NOMO-1 treated with dmso at 0.1 percent for 144 hours (cell line): ENCODE data around the gene MSANTD2.

Experiments
- DNase-seq: peaks from one replicate; lab custom pipeline; 2025; ENCODE audit not compliant: unreplicated experiment; lab: John Stamatoyannopoulos, UW

Gene MSANTD2

DNA sequence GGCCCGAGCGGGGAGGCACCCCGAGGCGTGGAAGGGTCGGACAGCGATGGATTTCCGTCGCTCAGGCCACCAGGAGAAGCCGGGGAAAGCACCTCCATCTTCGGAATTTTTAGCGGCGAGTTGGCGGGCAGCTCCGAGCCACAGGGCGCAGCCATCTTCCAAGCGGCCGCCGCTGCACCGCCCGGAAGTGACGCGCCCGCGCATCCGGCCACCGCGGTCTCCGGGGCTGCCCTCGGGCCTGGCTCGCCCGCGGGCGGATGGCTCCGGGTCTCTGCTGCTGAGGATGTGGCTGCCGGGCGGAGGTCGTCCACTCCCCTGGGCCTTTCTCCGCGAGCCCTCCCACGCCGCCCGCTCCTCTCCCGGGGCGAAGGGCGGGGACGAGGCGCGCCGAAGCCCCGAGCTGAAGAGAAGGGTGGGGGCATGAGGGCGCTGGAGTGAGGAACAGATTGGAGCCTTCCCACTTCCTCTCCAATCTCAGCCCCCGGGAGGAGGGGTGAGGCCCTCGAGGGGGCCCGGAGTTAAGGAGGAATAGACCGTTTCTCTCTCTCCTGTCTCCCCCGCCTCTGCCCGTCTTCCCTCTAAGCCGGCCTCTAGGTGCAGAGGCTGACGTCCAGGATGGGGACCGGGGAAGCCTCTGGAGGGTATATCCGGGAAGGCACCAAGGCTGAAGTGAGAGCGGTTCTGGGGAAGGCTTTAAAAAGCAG is at the start of gene MSANTD2:
MSANTD2 (minus strand) TSS at position 181 of the 704 bp plus-strand sequence; CDS start at position 155, 26 bp downstream.
- DNase-seq, result peak; percentile 57

DNA sequence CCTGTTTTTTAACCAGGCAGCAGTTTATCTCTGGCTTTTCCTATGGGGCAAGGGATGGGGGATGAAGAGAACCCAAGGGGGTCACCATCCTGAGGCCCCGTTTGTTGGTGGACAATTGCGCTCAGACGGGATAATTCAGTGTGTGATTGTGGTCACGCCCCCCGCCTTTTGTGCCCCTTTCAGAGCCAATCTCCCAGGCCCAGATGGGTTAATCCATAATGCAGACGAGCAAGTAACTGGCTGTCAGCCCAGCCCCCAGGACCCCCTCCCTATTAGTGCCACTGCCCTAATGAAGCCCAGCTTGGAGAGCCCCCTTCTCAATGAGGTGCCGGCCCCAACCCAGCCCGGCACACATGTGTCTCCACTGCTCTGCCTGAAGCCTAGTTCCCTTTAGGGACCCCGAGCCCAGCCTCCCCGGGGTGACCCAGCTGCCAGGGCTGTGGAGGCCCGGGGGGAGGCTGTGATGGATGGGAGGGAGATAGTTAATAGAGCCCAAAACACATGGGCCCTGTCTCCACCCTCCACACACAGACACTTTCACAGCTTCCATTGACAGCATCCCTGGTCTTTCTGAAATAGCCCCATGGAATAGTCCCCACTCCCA is 46.0 kb upstream of the MSANTD2 start:
- DNase-seq, result no peak

DNA sequence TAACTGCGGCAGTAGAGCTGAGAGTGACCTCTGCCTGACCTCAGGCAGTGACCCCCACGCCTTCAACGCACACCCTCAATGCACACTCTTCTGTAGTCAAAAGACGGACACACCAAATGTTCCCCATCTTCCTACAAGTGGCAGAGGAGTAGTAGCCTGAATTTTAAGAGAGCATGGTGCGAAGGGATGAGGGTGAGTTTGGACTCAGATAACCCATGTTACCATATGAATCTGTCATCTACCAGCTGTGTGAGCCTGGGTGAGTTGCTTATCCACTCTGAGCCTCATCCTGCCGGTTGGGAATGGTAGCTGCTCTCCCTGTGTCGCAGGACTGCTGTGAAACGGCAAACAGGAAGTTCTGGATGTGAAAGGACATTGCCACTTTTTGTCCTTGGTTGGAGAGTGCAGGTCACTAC is 44.5 kb upstream of the MSANTD2 start:
- DNase-seq, result no peak

- DNase-seq, result no peak
Measured at GRCh38 chr11:124843616-124843910, 43.4 kb upstream of the MSANTD2 start.

DNA sequence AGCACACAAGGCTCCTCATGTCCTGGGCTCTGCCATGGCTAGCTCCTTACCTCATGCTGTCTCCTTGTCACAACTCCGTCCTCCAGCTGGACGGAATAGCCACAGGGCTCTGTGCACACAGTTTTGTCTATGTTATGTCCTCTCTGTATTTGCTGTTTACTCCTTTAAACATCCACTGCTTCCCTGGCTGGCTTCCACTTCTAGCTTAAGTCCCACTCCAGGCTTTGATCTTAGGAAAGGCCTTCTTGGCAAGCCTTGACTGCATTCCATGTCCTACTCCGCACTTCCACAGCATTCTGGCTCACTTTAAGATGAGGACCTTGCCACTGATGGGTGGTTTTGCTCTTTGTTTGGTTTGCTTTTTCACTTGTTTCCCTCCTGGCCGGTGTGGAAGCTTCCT is 42.1 kb upstream of the MSANTD2 start:
- DNase-seq, result no peak

DNA sequence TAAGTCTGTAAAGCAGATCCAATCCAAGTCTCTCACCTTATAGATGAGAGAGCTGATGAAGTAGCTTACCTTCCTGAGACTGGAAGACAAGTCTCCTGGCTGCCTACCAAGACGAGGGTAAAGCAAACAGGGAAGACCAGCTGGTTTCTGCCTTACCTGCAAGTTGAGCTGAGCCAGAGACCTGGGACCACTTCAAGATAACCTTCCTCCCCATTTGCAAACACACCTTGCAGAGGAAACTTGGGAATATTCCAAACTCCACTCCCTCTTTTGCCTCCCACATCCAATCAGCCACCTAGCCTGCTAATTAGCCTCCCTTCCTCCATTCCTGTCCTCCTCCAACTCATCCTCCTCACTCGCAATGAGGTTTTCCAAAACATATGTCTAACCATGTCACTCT is 41.6 kb upstream of the MSANTD2 start:
- no peak for DNase-seq

DNA sequence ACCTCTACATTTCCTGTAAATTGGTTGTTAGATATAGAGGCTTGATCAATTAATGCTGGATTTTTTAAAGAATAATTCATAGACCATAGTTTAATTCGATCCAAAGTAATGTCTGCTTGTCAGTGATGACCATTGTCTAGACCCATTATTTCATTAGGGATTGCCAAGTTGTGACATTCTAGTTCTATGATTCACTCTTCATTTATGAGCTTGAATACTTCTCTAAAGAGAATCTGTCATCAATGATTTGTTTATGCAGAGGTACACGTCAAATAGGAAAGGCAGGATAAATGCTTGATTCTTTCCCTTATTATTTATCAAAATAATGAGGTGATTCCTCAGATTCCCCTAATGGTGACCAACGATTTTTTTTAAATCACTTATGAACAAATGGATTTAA is 41.0 kb upstream of the MSANTD2 start:
- DNase-seq, result no peak

DNA sequence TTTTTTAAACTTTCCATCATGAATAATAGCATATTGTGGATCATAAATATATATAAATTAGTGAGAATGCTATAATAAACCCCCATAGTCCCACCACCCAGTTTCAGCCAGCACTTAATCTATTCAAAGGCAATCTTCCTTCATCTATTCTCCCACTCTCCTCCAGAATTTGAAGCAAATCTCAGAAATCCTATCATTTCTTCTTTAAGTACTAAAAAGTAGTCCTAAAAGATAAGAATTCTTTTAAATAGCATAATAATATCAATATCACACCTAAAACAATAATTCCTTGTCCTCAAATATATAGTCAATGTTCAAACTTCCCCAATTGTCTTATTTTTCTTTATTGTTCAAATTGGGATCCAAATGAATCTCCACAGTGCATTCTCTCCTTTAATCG is 40.5 kb upstream of the MSANTD2 start:
- no peak for DNase-seq

GRCh38 chr11:124839972-124840621 is 39.9 kb upstream of the MSANTD2 start:
- DNase-seq, result no peak

DNA sequence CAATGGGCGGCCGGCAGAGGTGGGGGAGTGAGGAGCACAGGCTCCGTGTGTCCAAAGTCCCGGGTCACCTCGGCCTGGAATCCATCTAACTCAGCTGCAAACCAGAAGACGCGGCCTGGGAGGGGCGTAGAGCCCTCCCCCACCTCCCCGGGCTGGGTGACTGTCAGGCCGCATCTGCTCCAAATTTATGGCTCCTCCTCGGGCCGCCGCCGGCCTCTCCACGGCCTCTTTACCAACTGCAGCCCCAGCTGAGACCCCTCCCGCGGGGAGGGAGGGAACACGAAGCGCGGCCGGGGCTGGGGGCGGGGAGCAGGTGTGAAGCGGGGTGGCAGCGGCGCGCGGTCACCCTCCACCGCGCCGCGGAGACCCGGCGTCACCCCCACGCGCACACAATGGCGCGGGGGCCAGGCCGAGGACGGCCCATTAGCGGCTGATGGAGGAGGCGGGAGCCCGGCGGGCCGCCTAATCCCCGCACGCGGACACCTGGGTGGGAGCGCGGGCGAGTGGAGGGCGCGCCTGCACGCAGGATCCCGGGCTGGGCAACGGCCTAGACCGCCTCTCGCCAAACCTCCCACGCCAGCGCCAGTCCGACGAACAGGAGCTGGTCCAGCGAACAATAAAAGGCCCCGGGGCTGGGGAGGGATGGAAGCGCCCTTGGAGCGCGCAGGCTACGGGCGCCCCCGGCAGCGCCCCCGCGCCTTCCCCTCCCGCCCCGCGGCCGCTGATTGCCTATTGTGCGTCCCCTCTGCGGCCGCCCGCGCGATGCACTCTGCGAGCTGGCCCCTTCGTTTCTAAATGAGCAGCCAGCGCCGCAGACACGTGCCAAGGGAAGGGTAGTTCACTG is 39.1 kb upstream of the MSANTD2 start:
- DNase-seq, result no peak

DNA sequence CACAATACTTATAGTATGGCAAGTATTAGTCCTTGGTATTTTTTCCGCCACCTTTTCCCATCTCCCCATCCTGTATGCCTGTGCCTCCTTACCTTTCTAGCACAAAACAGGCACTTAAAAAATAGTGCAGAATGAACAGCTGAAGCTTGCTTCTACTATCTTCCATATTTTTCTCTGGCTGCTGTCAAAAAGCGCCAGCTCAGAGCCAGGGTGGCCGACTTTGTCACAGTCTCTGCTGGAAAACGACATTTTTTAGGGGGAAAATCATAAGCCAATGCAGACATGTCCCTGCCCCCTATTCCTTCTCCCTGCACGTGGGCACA is 38.6 kb upstream of the MSANTD2 start:
- DNase-seq, result no peak

DNA sequence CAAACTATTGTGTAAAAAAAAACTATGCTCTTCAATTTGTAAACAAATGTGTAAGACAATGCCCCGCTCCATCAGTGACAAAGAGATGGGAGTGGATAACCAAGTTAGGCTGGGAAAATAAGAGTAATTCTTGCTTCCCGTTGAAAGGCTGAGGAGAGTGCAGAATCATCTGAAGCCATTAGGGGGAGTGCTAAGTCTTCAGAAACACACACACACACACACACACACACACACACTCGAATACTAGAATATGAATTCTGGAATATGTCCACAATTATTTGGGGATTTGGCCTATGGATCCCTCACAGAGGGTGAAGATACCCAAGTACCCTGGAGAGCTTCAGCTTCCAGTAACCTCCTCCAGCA is 37.3 kb upstream of the MSANTD2 start:
- peak; percentile 27 for DNase-seq

DNA sequence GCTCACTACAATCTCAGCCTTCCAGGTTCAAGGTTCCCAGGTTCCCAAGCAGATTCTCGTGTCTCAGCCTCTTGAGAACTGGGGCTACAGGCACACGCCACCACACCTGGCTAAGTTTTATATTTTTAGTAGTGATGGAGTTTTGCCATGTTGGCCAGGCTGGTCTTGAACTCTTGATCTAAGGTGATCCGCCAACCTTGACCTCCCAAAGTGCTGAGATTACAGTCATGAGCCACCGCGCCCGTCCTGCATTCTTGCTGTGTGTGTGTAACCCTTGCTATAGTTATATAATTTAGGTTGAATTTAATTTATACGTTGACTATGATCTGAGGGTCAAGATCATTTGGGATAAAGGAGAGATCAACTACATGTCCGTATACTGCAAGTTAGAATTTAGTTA is 35.7 kb upstream of the MSANTD2 start:
- DNase-seq, result no peak

GRCh38 chr11:124834526-124835180 is 34.4 kb upstream of the MSANTD2 start:
- no peak for DNase-seq

DNA sequence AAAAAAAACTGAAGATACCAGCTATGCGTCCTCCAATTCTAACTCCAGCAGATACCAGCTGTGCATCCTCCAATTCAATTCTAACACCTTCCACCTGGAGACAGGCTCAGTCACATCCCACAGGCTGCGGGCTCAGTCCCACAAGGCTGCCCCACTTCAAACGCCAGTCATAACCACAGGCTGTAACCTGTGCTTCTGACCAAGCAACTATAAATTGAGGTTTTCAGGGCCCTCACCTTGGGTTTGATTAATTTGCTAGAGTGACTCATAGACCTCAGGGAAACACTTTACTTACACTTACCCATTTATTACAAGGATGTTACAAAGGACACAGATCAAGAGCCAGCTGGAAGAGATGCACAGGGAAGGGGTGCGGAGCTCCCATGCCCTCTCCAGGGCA is 32.4 kb upstream of the MSANTD2 start:
- DNase-seq, result no peak

GRCh38 chr11:124831897-124832296 is 31.7 kb upstream of the MSANTD2 start:
- no peak for DNase-seq

DNA sequence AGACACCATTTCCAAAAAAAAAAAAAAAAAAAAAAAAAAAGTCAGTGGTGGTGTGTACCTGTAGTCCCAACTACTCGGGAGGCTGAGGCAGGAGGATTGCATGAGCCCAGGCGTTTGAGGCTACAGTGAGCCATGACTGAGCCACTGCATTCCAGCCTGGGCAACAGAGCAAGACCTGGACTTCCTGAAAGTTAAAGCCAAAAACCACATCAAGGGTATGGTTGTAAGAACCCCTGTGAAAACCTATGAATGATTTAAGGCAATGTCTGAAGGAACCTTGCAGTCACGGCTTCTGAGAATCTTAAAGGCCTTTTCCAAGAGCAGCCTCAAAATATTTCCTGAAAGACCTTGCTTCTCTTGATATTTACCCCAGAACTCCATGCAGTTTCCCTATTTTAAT is 30.5 kb upstream of the MSANTD2 start:
- no peak for DNase-seq

- DNase-seq, result no peak
Measured at GRCh38 chr11:124829986-124830385, 29.8 kb upstream of the MSANTD2 start.

DNA sequence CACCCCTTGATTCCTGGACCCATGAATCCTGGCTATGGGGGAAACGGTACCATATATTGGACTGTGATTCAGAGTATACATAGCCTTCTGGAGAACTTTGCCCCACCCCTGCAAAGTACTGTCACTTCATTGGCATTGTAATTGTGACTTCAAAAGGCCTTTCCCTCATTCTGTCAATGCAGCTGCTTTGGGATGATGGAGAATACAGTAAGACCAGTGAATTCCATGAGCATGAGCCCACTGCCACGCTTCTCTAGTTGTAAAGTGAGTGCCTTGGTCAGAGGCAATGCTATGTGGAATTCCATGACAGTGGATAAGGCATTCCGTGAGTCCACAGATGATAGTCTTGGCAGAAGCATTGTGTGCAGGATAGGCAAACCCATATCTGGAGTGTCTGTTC is 25.7 kb upstream of the MSANTD2 start:
- DNase-seq, result no peak

DNA sequence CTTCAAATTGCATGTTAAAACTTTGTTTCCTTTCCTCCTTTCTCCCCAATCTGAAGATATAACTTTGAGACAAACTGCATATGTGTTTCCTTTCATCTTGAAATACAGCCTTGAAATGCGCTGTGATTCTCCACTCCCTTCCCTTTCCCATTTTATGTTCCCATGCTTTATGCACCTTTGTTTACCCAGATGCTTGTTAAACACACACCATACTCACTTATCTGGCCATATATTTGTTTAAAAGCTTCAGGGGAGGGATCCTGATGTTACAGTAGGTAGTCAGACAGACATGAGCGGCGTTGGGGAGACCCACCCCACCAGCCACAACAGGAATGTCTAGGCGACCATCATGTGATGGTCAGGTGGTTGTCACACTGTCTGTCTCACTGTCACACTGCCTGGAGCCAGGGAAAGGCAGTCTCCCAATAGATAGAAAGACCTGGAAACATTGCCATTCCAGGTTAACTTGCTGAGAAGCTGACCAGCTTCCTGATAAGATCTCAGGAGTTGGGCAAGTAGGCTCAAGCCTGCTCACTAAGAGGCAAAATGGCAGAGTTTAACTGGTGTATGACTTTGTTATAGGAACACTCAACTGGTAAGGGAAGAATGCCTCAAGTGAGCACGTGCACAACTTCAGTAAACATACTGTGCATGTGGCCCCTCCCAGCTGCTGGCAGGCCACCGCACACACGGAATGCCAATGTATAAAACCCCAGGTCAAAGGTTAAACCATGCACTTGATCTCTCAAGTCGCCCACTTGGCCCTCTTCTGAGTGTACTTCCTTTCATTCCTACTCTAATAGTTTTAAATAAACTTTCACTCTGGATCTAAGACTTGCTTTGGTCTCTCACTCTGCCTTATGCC is 23.5 kb upstream of the MSANTD2 start:
- no peak for DNase-seq
